Measurements from ENCODE around the gene SMYD3. TPM values are rescaled to one million over a fixed set of nuclear protein-coding genes. Genes with fewer than 3 reads are reported as not detected.

Gene SMYD3
- total RNA-seq, 1 experiment from 2014 or later, result 25.5 TPM

GRCh38 chr1:245893025-245893424 lies 614.1 kb downstream of the SMYD3 start:
- Mint-ChIP-seq H3K27ac (no peak overlapping the region), H3K9me3 (peaks cover 3 to 15% of the 10 kb centered on the region in 2 experiments; a peak in 4 of 5 replicates), H3K4me3 (no peak overlapping the region), H3K36me3 (ENCODE audit: insufficient read depth in 1 of 3, low read depth in 3 of 3) (peaks cover 0 to 6% (median 3%) of the 10 kb centered on the region in 3 experiments; a peak in 4 of 7 replicates), H3K4me1 (no peaks in the 10 kb centered on the region), H3K27me3 (ENCODE audit: low read depth) (no peaks in the 10 kb centered on the region)
- DNase-seq, result no peak
- H4K8ac ChIP-seq (replicated peaks; ENCODE audit: insufficient read length, low read depth, low read length), result no peak overlapping the region
- H3K27me3 ChIP-seq (ENCODE audit: insufficient read depth, low read length), result no peaks in the 10 kb centered on the region
- no peaks in the 10 kb centered on the region for H3K79me1 ChIP-seq (ENCODE audit: insufficient read depth, low read depth, low read length, poor library complexity, severe bottlenecking)
- no peak for TF ChIP-seq CTCF (conservative IDR thresholded peaks at IDR 0.05)
- no peaks in the 10 kb centered on the region; the same call in 1 of the 2 replicates for H3K4me1 ChIP-seq (ENCODE audit: insufficient read depth, low read length)
- no peak overlapping the region for H3K14ac ChIP-seq (ENCODE audit: insufficient read depth, low read length)
- no peak overlapping the region for H2BK15ac ChIP-seq (ENCODE audit: low read depth, low read length)
- no peaks in the 10 kb centered on the region for H3K79me2 ChIP-seq (ENCODE audit: insufficient read depth, low read length)
- H2AK5ac ChIP-seq (ENCODE audit: insufficient read length, low read length), result no peak overlapping the region
- WGBS (ENCODE audit: extremely low coverage, insufficient read length, low lambda C conversion rate), result no CpG with 5 or more reads among the region's 1 CpG
- H3K4ac ChIP-seq (ENCODE audit: low read depth, low read length), result no peak overlapping the region
- H3K23ac ChIP-seq (ENCODE audit: insufficient read length, low read depth, low read length), result no peak overlapping the region
- no peak overlapping the region for H4K5ac ChIP-seq (ENCODE audit: insufficient read length, low read depth, low read length)
- no peak overlapping the region for H3K27ac ChIP-seq (ENCODE audit: insufficient read length, low read depth, low read length)
- no peaks in the 10 kb centered on the region for H3K23me2 ChIP-seq (ENCODE audit: insufficient read length, low read depth, low read length, poor library complexity, severe bottlenecking)
- no peak overlapping the region for H3K56ac ChIP-seq (ENCODE audit: insufficient read length, low read depth, low read length)
- H3K9me3 ChIP-seq (ENCODE audit: control insufficient read depth, low read depth, low read length), result no peaks in the 10 kb centered on the region
- H2BK12ac ChIP-seq (ENCODE audit: insufficient read length, low read depth, low read length), result no peak overlapping the region
- no peak overlapping the region for H4K91ac ChIP-seq (ENCODE audit: insufficient read length, low read depth, low read length)
- no peak overlapping the region for H3K4me2 ChIP-seq (ENCODE audit: insufficient read depth, insufficient read length, low read length)
- H2BK5ac ChIP-seq (ENCODE audit: insufficient read length, low read length), result no peak overlapping the region
- no peak overlapping the region for H2BK120ac ChIP-seq (ENCODE audit: low read depth, low read length, poor library complexity, severe bottlenecking)
- no peak overlapping the region for H3T11ph ChIP-seq (ENCODE audit: low read length)
- no peak overlapping the region for H3K9ac ChIP-seq (ENCODE audit: extremely low read depth, insufficient read length, low read length)
- H3K18ac ChIP-seq (ENCODE audit: insufficient read length, low read depth, low read length), result no peak overlapping the region
- H2BK20ac ChIP-seq (ENCODE audit: low read depth, low read length, poor library complexity, severe bottlenecking), result no peak overlapping the region
- H2AFZ ChIP-seq (ENCODE audit: low read length), result no peak overlapping the region
- H4K20me1 ChIP-seq (ENCODE audit: control insufficient read depth, insufficient read depth, insufficient read length), result no peaks in the 10 kb centered on the region

Measured in H9 (cell line).